CD4-positive, alpha-beta T cell treated with Interleukin-2 at 100 ng/mL for 4 hours (primary cell): ENCODE results near the gene DNAH17.

Experiments
- DNase-seq: peaks from one replicate; pipeline ENCODE4 v3.0.0-alpha.2; 2020; ENCODE audit warnings: low spot score

Gene DNAH17

GRCh38 chr17:78541488-78542206 is 35.5 kb downstream of the DNAH17 start:
- no peak for DNase-seq

GRCh38 chr17:78539781-78540180 is 37.4 kb downstream of the DNAH17 start:
- DNase-seq = no peak

- DNase-seq = no peak
Observed at GRCh38 chr17:78538033-78538776, 39.0 kb downstream of the DNAH17 start.

- no peak for DNase-seq
Observed at GRCh38 chr17:78537217-78537860, 39.9 kb downstream of the DNAH17 start.

GRCh38 chr17:78535273-78536197 is 41.7 kb downstream of the DNAH17 start:
- DNase-seq = peak; percentile 37

GRCh38 chr17:78534492-78535272 is 42.5 kb downstream of the DNAH17 start:
- no peak for DNase-seq

GRCh38 chr17:78532922-78533640 is 44.1 kb downstream of the DNAH17 start:
- no peak for DNase-seq

- DNase-seq = no peak
Observed at GRCh38 chr17:78532311-78532710, 44.9 kb downstream of the DNAH17 start.

- DNase-seq = no peak
Observed at GRCh38 chr17:78530675-78531074, 46.5 kb downstream of the DNAH17 start.

- no peak for DNase-seq
Observed at GRCh38 chr17:78529871-78530670, 47.1 kb downstream of the DNAH17 start.

- DNase-seq = no peak
Observed at GRCh38 chr17:78529251-78529650, 47.9 kb downstream of the DNAH17 start.

GRCh38 chr17:78528541-78528940 is 48.7 kb downstream of the DNAH17 start:
- no peak for DNase-seq

GRCh38 chr17:78527345-78527744 is 49.9 kb downstream of the DNAH17 start:
- DNase-seq = no peak

GRCh38 chr17:78526231-78527025 is 50.8 kb downstream of the DNAH17 start:
- DNase-seq = no peak

- DNase-seq = no peak
Observed at GRCh38 chr17:78525511-78526160, 51.6 kb downstream of the DNAH17 start.

GRCh38 chr17:78524870-78525510 is 52.2 kb downstream of the DNAH17 start:
- no peak for DNase-seq

GRCh38 chr17:78523934-78524655 is 53.1 kb downstream of the DNAH17 start:
- no peak for DNase-seq
